ENCODE data around the gene G3BP1.
A peak's percentile ranks its signal among the peaks of the same experiment; 100 is the strongest.

Gene G3BP1

GRCh38 chr5:151770383-151771258, 1.1 kb upstream of the G3BP1 start:
- in situ Hi-C loops (cut with HindIII; ENCODE audit: low pct_ligation_motif_present, low sequenced_read_pairs): no loop called here
- peak; percentile 73 for DNase-seq

GRCh38 chr5:151772029-151772845, 483 bp downstream of the G3BP1 start:
- in situ Hi-C loops (cut with HindIII; ENCODE audit: low pct_ligation_motif_present, low sequenced_read_pairs): no loop called here
- H3K4me3 ChIP-seq (ENCODE audit: low read depth, low read length): peak overlapping the region; percentile 95
- no peak for TF ChIP-seq CTCF (IDR thresholded peaks at IDR 0.05; ENCODE audit: low read depth, low read length, missing control alignments)
- no peaks in the 10 kb centered on the region for H3K36me3 ChIP-seq (replicated peaks)
- H3K27ac ChIP-seq: peak overlapping the region; percentile 68
- H3K27me3 ChIP-seq (replicated peaks): no peaks in the 10 kb centered on the region
- no peak for DNase-seq

More at GRCh38 chr5:151770383-151771258, 1.1 kb upstream of the G3BP1 start:
- no peak for TF ChIP-seq CTCF (IDR thresholded peaks at IDR 0.05; ENCODE audit: low read depth, low read length, missing control alignments)
- Histone ChIP-seq H3K27me3 (replicated peaks) (no peaks in the 10 kb centered on the region), H3K27ac (peak overlapping the region; percentile 93), H3K4me3 (ENCODE audit: low read depth, low read length) (peak overlapping the region; percentile 52), H3K36me3 (replicated peaks) (no peaks in the 10 kb centered on the region)

- in situ Hi-C loops (cut with HindIII; ENCODE audit: low pct_ligation_motif_present, low sequenced_read_pairs): no loop called here
- DNase-seq: no peak
- no peak for TF ChIP-seq CTCF (IDR thresholded peaks at IDR 0.05; ENCODE audit: low read depth, low read length, missing control alignments)
- H3K36me3 ChIP-seq (replicated peaks): peaks cover under 1% of the 10 kb centered on the region
- H3K27ac ChIP-seq: peak overlapping the region; percentile 68
- H3K27me3 ChIP-seq (replicated peaks): no peaks in the 10 kb centered on the region
- H3K4me3 ChIP-seq (ENCODE audit: low read depth, low read length): peak overlapping the region; percentile 95
These were observed 1.2 kb downstream of the G3BP1 start for GRCh38 chr5:151772846-151773561.

GRCh38 chr5:151773951-151774350, 2.2 kb downstream of the G3BP1 start:
- Histone ChIP-seq H3K36me3 (replicated peaks) (peaks cover 2% of the 10 kb centered on the region), H3K27me3 (replicated peaks) (no peaks in the 10 kb centered on the region), H3K27ac (no peak overlapping the region), H3K4me3 (ENCODE audit: low read depth, low read length) (peak overlapping the region; percentile 95)
- no peak for DNase-seq
- no peak for TF ChIP-seq CTCF (IDR thresholded peaks at IDR 0.05; ENCODE audit: low read depth, low read length, missing control alignments)
- in situ Hi-C loops (cut with HindIII; ENCODE audit: low pct_ligation_motif_present, low sequenced_read_pairs): no loop called here

- H3K4me3 ChIP-seq (ENCODE audit: low read depth, low read length): no peak overlapping the region
- TF ChIP-seq CTCF (IDR thresholded peaks at IDR 0.05; ENCODE audit: low read depth, low read length, missing control alignments): no peak
These were observed 3.4 kb downstream of the G3BP1 start for GRCh38 chr5:151775025-151775606.

More at GRCh38 chr5:151775025-151775606, 3.4 kb downstream of the G3BP1 start:
- DNase-seq: no peak
- peaks cover 2% of the 10 kb centered on the region for H3K36me3 ChIP-seq (replicated peaks)
- in situ Hi-C loops (cut with HindIII; ENCODE audit: low pct_ligation_motif_present, low sequenced_read_pairs): no loop called here
- H3K27ac ChIP-seq: no peak overlapping the region
- H3K27me3 ChIP-seq (replicated peaks): no peaks in the 10 kb centered on the region

All from brain microvascular endothelial cell (primary cell).